Stimulated activated CD4-positive, alpha-beta T cell treated with anti-CD3 and anti-CD28 coated beads, Interleukin-4, amount 100 ng/mL, for 1 hour (primary cell): ENCODE data around the gene ME2.
"Not testable (repeated sequence)": the region's sequence is repeated elsewhere in the genome, so short reads cannot be mapped to it uniquely, and the experiment has no call there.

Experiments
- DNase-seq: peaks from one replicate; pipeline ENCODE4 v3.0.0-alpha.2; 2020

The ME2 gene

DNA sequence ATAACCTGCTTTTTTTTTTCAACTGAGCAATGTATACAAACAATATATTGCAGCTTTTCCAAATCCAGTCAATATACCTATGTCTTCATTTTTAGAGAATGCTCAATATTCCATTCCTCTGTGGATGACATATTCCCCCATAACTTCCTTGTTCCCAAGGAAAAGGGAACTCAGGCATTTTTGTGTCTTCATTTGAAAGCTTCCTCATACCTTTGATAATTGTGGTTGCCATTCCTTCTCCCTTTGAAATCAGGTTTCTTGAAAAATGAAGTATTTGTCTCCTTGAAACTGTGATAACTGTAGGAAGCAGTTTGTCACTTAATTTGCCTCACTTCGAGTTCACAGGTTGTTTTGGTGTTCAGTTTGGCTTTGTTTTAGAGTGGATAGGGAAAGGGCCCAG lies 102.5 kb downstream of the ME2 start:
- DNase-seq = no peak

DNA sequence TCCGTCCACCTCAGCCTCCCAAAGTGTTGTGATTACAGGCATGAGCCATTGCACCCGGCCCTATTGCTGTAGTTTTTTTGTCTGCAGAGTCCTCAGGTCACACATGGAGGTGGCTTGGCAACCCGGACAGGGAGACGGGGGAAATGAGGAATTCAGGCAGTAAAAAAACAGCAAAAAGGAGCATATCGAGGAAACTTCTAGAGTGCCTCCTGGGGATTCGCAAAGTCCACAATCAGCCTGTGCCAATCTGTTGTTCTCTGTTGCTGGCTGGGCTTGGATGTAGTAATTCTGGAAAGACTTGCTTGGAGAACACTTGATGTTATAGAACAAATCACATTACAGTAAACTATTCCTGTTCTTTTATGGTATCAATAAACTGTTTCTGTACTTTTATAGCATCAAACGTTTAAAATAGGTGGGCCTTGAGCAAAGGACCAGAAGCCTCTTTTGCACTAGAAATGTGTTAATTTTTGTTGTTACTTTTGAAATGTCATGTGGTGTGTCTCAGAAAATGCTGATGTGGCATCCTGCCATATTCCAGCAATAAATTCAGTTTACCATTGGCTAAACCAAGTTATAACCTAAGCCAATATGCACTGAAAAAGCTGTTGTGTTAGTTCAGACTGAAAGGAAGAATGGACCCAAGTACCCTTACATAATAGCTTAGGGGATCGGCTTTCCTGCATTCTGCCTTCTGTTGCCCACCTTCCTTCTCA lies 103.3 kb downstream of the ME2 start:
- DNase-seq = no peak

DNA sequence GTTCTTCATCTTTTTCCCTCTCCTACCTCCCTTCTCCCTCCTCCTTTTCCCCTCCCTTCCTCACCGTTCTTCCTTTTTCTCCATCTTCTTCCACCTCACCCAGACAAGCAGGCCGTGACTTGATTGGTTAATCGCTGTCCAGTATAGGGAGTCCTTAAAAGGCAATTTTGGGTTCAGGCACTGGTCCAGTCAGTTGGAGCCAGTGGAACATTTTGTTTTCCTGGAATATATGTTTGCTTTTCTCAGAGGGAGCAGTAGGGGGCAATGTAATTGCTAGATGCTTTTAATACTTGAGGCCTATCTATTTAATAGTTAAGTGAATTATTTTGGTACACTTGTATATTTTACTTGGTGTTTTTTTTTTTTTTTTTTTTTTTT lies 103.9 kb downstream of the ME2 start:
- no peak for DNase-seq

DNA sequence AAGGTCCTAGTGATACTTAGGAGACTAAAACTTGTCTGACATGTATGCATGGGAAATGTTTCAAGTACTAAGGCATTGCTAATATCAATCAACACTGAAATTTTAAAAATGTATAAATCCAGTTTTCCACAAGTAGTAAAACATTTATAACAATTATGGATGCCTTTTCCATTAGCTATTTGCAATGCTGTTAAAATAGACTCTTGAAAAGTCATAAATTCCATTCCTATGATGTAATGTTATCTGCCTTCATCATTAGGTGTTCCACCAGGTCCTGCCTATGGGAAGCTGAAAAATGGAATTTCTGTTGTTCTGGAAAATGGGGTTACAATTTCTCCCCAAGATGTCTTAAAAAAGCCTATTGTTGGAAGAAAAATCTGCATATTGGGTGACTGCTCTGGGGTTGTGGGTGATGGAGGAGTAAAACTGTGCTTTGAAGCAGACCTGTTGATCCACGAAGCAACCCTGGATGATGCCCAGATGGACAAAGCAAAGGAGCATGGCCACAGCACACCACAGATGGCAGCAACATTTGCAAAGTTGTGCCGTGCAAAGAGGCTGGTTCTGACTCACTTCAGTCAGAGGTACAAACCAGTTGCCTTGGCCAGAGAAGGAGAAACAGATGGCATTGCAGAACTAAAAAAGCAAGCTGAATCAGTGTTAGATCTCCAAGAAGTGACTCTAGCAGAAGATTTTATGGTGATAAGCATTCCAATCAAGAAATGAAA lies 107.6 kb downstream of the ME2 start:
- no peak for DNase-seq

DNA sequence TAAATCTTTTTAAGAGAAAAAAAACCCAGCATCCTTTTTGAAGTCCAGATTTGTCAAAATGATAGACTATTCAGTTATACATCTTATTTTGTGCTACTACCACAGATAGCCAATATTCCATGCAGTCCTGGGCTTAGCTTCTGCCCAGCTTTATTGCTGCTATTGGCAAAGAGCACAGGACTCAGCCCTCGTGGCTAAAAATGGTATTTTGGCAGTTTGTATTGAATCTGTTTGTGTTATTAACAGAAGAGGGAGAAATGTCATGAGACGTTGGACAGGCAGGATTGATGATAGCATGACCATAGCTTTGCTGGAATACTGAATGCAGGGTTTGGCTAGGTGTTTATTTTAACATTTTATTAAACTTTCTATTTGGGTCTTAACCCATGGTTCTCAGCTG lies 108.3 kb downstream of the ME2 start:
- no peak for DNase-seq

DNA sequence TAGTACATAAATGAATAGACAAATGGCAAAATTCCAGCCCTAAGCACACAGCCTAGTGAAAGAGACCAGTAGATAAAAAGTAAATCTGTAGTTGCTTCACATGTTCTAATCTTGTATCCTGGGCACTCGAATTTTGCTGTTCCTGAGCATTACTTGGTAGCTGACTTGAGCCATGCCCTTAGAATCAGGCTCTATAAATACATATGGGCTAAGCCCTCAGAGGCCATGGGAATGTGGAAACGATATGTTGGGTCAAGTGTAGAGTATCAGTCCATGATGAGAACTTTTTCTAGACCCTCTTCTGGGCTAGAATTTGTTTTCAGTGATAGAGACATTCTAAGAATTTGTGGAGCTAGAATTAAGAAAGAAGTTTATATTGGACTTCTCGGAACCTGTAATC lies 110.8 kb downstream of the ME2 start:
- DNase-seq = no peak

DNA sequence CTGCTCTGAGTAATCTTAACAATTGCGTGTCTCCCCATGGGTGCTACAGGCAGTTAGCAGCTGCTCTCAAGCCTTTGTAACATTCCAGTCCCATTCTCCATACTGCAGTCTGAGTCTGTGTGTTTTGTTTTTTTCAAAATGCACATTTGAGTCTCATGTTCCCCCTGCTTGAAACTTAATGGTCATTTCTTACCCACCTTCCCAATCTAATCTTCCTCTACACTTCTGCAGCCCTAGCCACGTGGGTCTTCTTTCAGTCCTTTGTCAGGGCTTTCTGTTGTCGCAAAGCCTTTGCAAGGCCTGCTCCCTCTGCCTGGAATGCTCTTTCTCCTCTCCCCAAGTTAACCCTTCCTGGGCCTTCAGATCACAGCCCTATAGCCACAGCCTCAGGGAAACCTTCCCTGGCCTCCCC lies 113.4 kb downstream of the ME2 start:
- DNase-seq = no peak

DNA sequence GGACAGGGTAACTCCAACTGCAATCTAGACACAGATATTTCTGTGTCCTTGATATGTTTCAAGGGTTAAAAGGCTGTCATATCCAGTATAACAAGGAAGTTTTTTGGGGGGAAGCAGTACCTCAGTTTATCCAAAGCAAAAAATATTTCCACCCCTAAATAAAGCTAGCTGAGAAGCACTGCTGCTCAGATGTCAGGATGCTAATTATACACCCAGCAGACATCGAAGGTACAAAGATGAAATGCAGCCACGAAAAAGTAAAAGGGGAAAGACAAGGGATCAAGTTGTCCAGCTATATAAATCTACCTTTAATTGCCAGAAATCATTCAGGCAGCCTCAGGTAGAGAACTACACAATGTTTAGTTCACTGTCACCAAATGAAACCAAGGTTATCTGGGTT lies 115.1 kb downstream of the ME2 start:
- no peak for DNase-seq

DNA sequence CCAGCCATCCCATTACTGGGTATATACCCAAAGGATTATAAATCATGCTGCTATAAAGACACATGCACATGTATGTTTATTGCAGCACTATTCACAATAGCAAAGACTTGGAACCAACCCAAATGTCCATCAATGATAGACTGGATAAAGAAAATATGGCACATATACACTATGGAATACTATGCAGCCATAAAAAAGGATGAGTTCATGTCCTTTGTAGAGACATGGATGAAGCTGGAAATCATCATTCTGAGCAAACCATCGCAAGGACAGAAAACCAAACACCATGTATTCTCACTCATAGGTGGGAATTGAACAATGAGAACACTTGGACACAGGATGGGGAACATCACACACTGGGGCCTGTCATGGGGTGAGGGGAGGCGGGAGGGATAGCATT lies 124.3 kb downstream of the ME2 start:
- DNase-seq = not testable (repeated sequence)
